Lung (tissue), 12 donors: Measurements from ENCODE around the gene SYT13. TPM values are rescaled to one million over a fixed set of nuclear protein-coding genes. Genes with fewer than 3 reads are reported as not detected.

Source experiments
- ATAC-seq: fragments of 200-7000 bp; cut with Tn5 transposase; one replicate; pipeline ENCODE4 v1.9.1; 2020; ENCODE audit warnings: moderate number of reproducible peaks; ENCODE audit not compliant: insufficient read depth, low FRiP score
- DNase-seq, 3 donors: peaks; one replicate each; pipeline ENCODE4 v3.0.0-alpha.2; 2013 to 2017
- H3K27ac ChIP-seq, 2 donors: one replicate each; pipeline ENCODE4 v1.5.1; 2013; ENCODE audit warnings: mild to moderate bottlenecking in 2 of 2, moderate library complexity in 2 of 2, control low read depth in 1 of 2, inconsistent platforms in 1 of 2, low read depth in 1 of 2, low read length in 1 of 2
- H3K27me3 ChIP-seq, 3 donors: one replicate each; pipeline ENCODE4 v1.5.1; 2013; ENCODE audit warnings: low read length in 2 of 3; ENCODE audit not compliant: control insufficient read depth in 3 of 3, insufficient read depth in 3 of 3
- H3K36me3 ChIP-seq, 4 donors: one replicate each; pipeline ENCODE4 v1.5.1; 2013; ENCODE audit warnings: low read length in 4 of 4, mild to moderate bottlenecking in 1 of 4, moderate library complexity in 1 of 4; ENCODE audit not compliant: control insufficient read depth in 4 of 4, insufficient read depth in 4 of 4
- H3K4me1 ChIP-seq, 5 donors: one replicate each; pipeline ENCODE4 v1.5.1; 2013; ENCODE audit warnings: low read length in 5 of 5, mild to moderate bottlenecking in 2 of 5, moderate library complexity in 1 of 5; ENCODE audit not compliant: control insufficient read depth in 5 of 5, insufficient read depth in 5 of 5
- H3K4me3 ChIP-seq: one replicate; pipeline ENCODE4 v1.5.1; 2013; ENCODE audit warnings: mild to moderate bottlenecking, control low read depth, moderate library complexity
- H3K9ac ChIP-seq, 2 donors: one replicate each; pipeline ENCODE4 v1.5.1; 2013; ENCODE audit warnings: low read length in 2 of 2, control low read depth in 1 of 2; ENCODE audit not compliant: insufficient read depth in 1 of 2
- H3K9me3 ChIP-seq, 4 donors: one replicate each; pipeline ENCODE4 v1.5.1; 2013; ENCODE audit warnings: low read length in 3 of 4, mild to moderate bottlenecking in 1 of 4, moderate library complexity in 1 of 4; ENCODE audit not compliant: control insufficient read depth in 4 of 4, insufficient read depth in 3 of 4
- CTCF ChIP-seq: IDR thresholded peaks from 2 replicates; pipeline ENCODE4 v1.5.1; 2012; ENCODE audit warnings: mild to moderate bottlenecking; ENCODE audit errors: control extremely low read depth, extremely low read depth
- WGBS, 2 donors: extraction: QIAGEN DNeasy Blood & Tissue Kit; methylation state at CpG; one replicate each; pipeline ENCODE4 v1.1.7; 2013; 5-methylcytosine and 5-hydroxymethylcytosine counted together
- polyA plus RNA-seq, 2 donors: library from polyadenylated mRNA; stranded (reverse); fragments of 200-250 nt; gene quantifications; one replicate each; pipeline ENCODE4 v1.2.1, GENCODE V29; 2013
- total RNA-seq, 2 donors: library from RNA; depleted of rRNA in 1 of 2; stranded (reverse); fragments of >200 nt in 1 of 2; gene quantifications; one replicate each; pipeline ENCODE4 v1.2.1, GENCODE V29; 2014 to 2021
- donor health status: control.
- donor health status: control.
- donor health status: Bipolar disorder and iron deficiency.
- donor health status: healthy.
- donor health status: DM: yes; HTN: yes; CAD: no.

Gene SYT13
- total and polyA plus RNA-seq, 4 donors: 0.06 to 6.2 (median 0.16) TPM

- Histone ChIP-seq H3K4me1 (peaks cover 23 to 33% (median 29%) of the 10 kb centered on the region in 5 donors), H3K36me3 (peaks cover 0 to 19% (median 16%) of the 10 kb centered on the region in 4 donors), H3K27ac (no peak overlapping the region), H3K9ac (no peak overlapping the region), H3K9me3 (no peaks in the 10 kb centered on the region), H3K4me3 (no peak overlapping the region), H3K27me3 (no peaks in the 10 kb centered on the region)
- DNase-seq: no peak
- no peak for TF ChIP-seq CTCF
- no peak for ATAC-seq
- WGBS, 2 donors: 92 to 95% methylated on average over 31 of the region's 31 CpGs
These were observed 73.4 kb downstream of the SYT13 start for GRCh38 chr11:45212566-45213315.

- Histone ChIP-seq H3K9me3 (no peaks in the 10 kb centered on the region), H3K4me1 (peaks cover 23 to 33% (median 29%) of the 10 kb centered on the region in 5 donors), H3K4me3 (no peak overlapping the region), H3K36me3 (peaks cover 0 to 19% (median 16%) of the 10 kb centered on the region in 4 donors), H3K27ac (no peak overlapping the region), H3K9ac (no peak overlapping the region), H3K27me3 (no peaks in the 10 kb centered on the region)
- DNase-seq: no peak
- WGBS, 2 donors: 93 to 94% methylated on average over 9 of the region's 9 CpGs
- ATAC-seq: no peak
- TF ChIP-seq CTCF: no peak
These were observed 74.4 kb downstream of the SYT13 start for GRCh38 chr11:45211732-45212131.

GRCh38 chr11:45210846-45211245, 75.3 kb downstream of the SYT13 start:
- WGBS, 2 donors: 88 to 89% methylated on average over 7 to 9 of the region's 9 CpGs
- no peak for TF ChIP-seq CTCF
- Histone ChIP-seq H3K4me1 (peaks cover 23 to 33% (median 29%) of the 10 kb centered on the region in 5 donors), H3K36me3 (peaks cover 0 to 20% (median 17%) of the 10 kb centered on the region in 4 donors), H3K27ac (peak overlapping the region; percentile 86 to 88), H3K4me3 (no peak overlapping the region), H3K9me3 (no peaks in the 10 kb centered on the region), H3K27me3 (no peaks in the 10 kb centered on the region), H3K9ac (no peak overlapping the region)
- ATAC-seq (no peak), DNase-seq (no peak)
